IMR-90 (cell line): ENCODE measurements around the gene CNTFR. TPM values are rescaled to one million over a fixed set of nuclear protein-coding genes. Genes with fewer than 3 reads are reported as not detected.

Experiments
- ATAC-seq: fragments of 200-7000 bp; cut with Tn5 transposase; 2 replicates; pipeline ENCODE4 v1.9.1; 2020; ENCODE audit warnings: low read depth, mild to moderate bottlenecking, moderate library complexity
- BruUV-seq: library from RNA; stranded (reverse); fragments of 400-500 nt; replicated peaks from 2 replicates; lab custom pipeline; 2021; lab: Mats Ljungman, UMichigan
- CTCF ChIA-PET: fragments of 300-600 bp; formaldehyde crosslinking; extraction: SDS; loops from one replicate; lab custom pipeline; 2021; ENCODE audit warnings: antibody characterized with exemption; lab: Yijun Ruan, JAX
- POLR2A ChIA-PET: fragments of 300-600 bp; sonication (Branson Sonifier 250); formaldehyde crosslinking; loops from one replicate; lab custom pipeline; 2022; ENCODE audit warnings: antibody characterized with exemption; ENCODE audit not compliant: unreplicated experiment; lab: Charles Lee
- DNase-seq: peaks from one replicate; pipeline ENCODE4 v3.0.0; 2013
- H2AFZ ChIP-seq: replicated peaks from 2 replicates; pipeline ENCODE3; 2013; ENCODE audit warnings: low read length, mild to moderate bottlenecking; ENCODE audit not compliant: poor library complexity
- H2AK5ac ChIP-seq: 2 replicates; pipeline ENCODE4 v1.6.1; 2013; ENCODE audit warnings: low read depth, low read length, inconsistent platforms
- H2AK9ac ChIP-seq: replicated peaks from 2 replicates; pipeline ENCODE3; 2013; ENCODE audit warnings: mild to moderate bottlenecking, low read depth, low read length, moderate library complexity; ENCODE audit not compliant: poor library complexity
- H2BK120ac ChIP-seq: 2 replicates; pipeline ENCODE4 v1.6.1; 2013; ENCODE audit warnings: low read depth, low read length, inconsistent platforms
- H2BK15ac ChIP-seq: 3 replicates; pipeline ENCODE4 v1.6.1; 2013; ENCODE audit warnings: low read depth, low read length, inconsistent platforms
- H2BK20ac ChIP-seq: 2 replicates; pipeline ENCODE4 v1.6.1; 2013; ENCODE audit warnings: low read depth, mild to moderate bottlenecking, inconsistent platforms, low read length, moderate library complexity
- H2BK5ac ChIP-seq: 2 replicates; pipeline ENCODE4 v1.6.1; 2013; ENCODE audit warnings: mild to moderate bottlenecking, low read depth, low read length, inconsistent platforms; ENCODE audit not compliant: poor library complexity, severe bottlenecking
- H3K14ac ChIP-seq: replicated peaks from 2 replicates; pipeline ENCODE4 v1.6.1; 2013; ENCODE audit warnings: low read depth, low read length, inconsistent platforms
- H3K18ac ChIP-seq: 2 replicates; pipeline ENCODE4 v1.6.1; 2013; ENCODE audit warnings: low read depth, low read length, control low read depth
- H3K23ac ChIP-seq: 2 replicates; pipeline ENCODE4 v1.6.1; 2013; ENCODE audit warnings: low read depth, low read length, inconsistent platforms
- H3K27ac ChIP-seq: 2 replicates; pipeline ENCODE4 v1.5.1; 2013; ENCODE audit warnings: mild to moderate bottlenecking, control low read depth, low read length; ENCODE audit not compliant: insufficient read depth
- H3K27me3 ChIP-seq: 2 replicates; pipeline ENCODE4 v1.6.1; 2013; ENCODE audit warnings: low read length; ENCODE audit not compliant: control insufficient read depth, insufficient read depth
- H3K36me3 ChIP-seq: 2 replicates; pipeline ENCODE4 v1.6.1; 2013; ENCODE audit warnings: low read length, mixed read lengths; ENCODE audit not compliant: control insufficient read depth, insufficient read depth
- H3K4ac ChIP-seq: 2 replicates; pipeline ENCODE4 v1.6.1; 2013; ENCODE audit warnings: low read depth, low read length, inconsistent platforms
- H3K4me1 ChIP-seq: 2 replicates; pipeline ENCODE4 v1.6.1; 2013; ENCODE audit warnings: low read length, mixed read lengths; ENCODE audit not compliant: control insufficient read depth, insufficient read depth
- H3K4me2 ChIP-seq: 2 replicates; pipeline ENCODE4 v1.6.1; 2013; ENCODE audit warnings: low read depth, mild to moderate bottlenecking, control low read depth, low read length, moderate library complexity
- H3K4me3 ChIP-seq: 2 replicates; pipeline ENCODE4 v1.5.1; 2013; ENCODE audit warnings: low read depth, mild to moderate bottlenecking, control low read depth, low read length, moderate library complexity; ENCODE audit not compliant: insufficient read depth
- H3K56ac ChIP-seq: 2 replicates; pipeline ENCODE4 v1.6.1; 2013; ENCODE audit warnings: low read length, inconsistent platforms; ENCODE audit not compliant: insufficient read depth; ENCODE audit errors: extremely low read depth
- H3K79me1 ChIP-seq, 2 experiments: 2 replicates each; pipeline ENCODE4 v1.6.1; 2013; ENCODE audit warnings: low read length in 2 of 2, inconsistent platforms in 1 of 2, low read depth in 1 of 2
- H3K9ac ChIP-seq: 2 replicates; pipeline ENCODE4 v1.6.1; 2013; ENCODE audit warnings: low read depth, low read length, control low read depth
- H3K9me1 ChIP-seq: 2 replicates; pipeline ENCODE4 v1.6.1; 2013; ENCODE audit warnings: low read length, inconsistent platforms; ENCODE audit not compliant: insufficient read depth
- H3K9me3 ChIP-seq: 2 replicates; pipeline ENCODE4 v1.6.1; 2013; ENCODE audit warnings: low read length; ENCODE audit not compliant: control insufficient read depth, insufficient read depth
- H4K20me1 ChIP-seq: 2 replicates; pipeline ENCODE4 v1.6.1; 2013; ENCODE audit warnings: low read length, inconsistent platforms; ENCODE audit not compliant: insufficient read depth
- H4K5ac ChIP-seq: 2 replicates; pipeline ENCODE4 v1.6.1; 2013; ENCODE audit warnings: mild to moderate bottlenecking, low read depth, low read length, control low read depth
- H4K8ac ChIP-seq, 2 experiments: 2 replicates each; pipeline ENCODE4 v1.6.1; 2013; ENCODE audit warnings: low read depth in 2 of 2, low read length in 2 of 2, control low read depth in 1 of 2, inconsistent platforms in 1 of 2
- H4K91ac ChIP-seq: 2 replicates; pipeline ENCODE4 v1.6.1; 2013; ENCODE audit warnings: low read depth, low read length, inconsistent platforms; ENCODE audit not compliant: insufficient read depth
- BHLHE40 ChIP-seq: fragments of 150-350 bp; IDR thresholded peaks from 2 replicates; pipeline ENCODE4 v1.6.1; 2016; ENCODE audit warnings: mild to moderate bottlenecking, low read depth, low read length
- CTCF ChIP-seq: conservative IDR thresholded peaks from 2 replicates; pipeline ENCODE4 v1.5.1; 2012; ENCODE audit warnings: mild to moderate bottlenecking, low read depth, low read length, improper control_type of control experiment
- MAFK ChIP-seq: IDR thresholded peaks from 2 replicates; pipeline ENCODE4 v1.6.1; 2012; ENCODE audit warnings: low read depth, low read length, improper control_type of control experiment
- MAZ ChIP-seq: IDR thresholded peaks from 2 replicates; pipeline ENCODE4 v1.6.1; 2012; ENCODE audit warnings: low read depth, mild to moderate bottlenecking, low read length, improper control_type of control experiment, moderate library complexity, borderline replicate concordance
- NFE2L2 ChIP-seq: fragments of 150-350 bp; IDR thresholded peaks from 2 replicates; pipeline ENCODE4 v1.6.1; 2016; ENCODE audit warnings: low read depth, mild to moderate bottlenecking, low read length
- RAD21 ChIP-seq: IDR thresholded peaks from 2 replicates; pipeline ENCODE4 v1.6.1; 2012; ENCODE audit warnings: low read length, improper control_type of control experiment
- RCOR1 ChIP-seq: IDR thresholded peaks from 2 replicates; pipeline ENCODE4 v1.6.1; 2012; ENCODE audit warnings: mild to moderate bottlenecking, low read length, improper control_type of control experiment; ENCODE audit not compliant: insufficient replicate concordance
- RFX5 ChIP-seq: IDR thresholded peaks from 2 replicates; pipeline ENCODE4 v1.8.0; 2012; ENCODE audit warnings: low read depth, mild to moderate bottlenecking, low read length, moderate library complexity
- USF2 ChIP-seq: fragments of 150-350 bp; IDR thresholded peaks from 2 replicates; pipeline ENCODE4 v1.6.1; 2017; ENCODE audit warnings: mild to moderate bottlenecking, antibody characterized with exemption, low read length, low read depth
- dilution Hi-C: fragments of 300-500 bp; cut with HindIII; formaldehyde crosslinking; loops from one replicate; pipeline ENCODE4 v1.14.3; 2018; ENCODE audit warnings: low sequenced_read_pairs; ENCODE audit not compliant: unreplicated experiment
- in situ Hi-C: fragments of 300-500 bp; cut with MboI; formaldehyde crosslinking; loops from 3 replicates; pipeline ENCODE4 v1.14.3; 2019; ENCODE audit warnings: low sequenced_read_pairs, inconsistent platforms, mixed read lengths
- intact Hi-C: fragments of 100-400 bp; cut with micrococcal nuclease; formaldehyde crosslinking; loops from 2 replicates; pipeline ENCODE4 v1.10.0; 2022
- polyA plus RNA-seq, 3 experiments: library from polyadenylated mRNA; depleted of rRNA; stranded (reverse); fragments of >200 nt; gene quantifications; 2 replicates each; pipeline ENCODE4 v1.2.3, GENCODE V29; 2012; ENCODE audit warnings: low replicate concordance in 1 of 3
- total RNA-seq: library from RNA; depleted of rRNA; stranded (reverse); fragments of >200 nt; gene quantifications from 2 replicates; pipeline ENCODE4 v1.2.3, GENCODE V29; 2012

Gene CNTFR
- total and polyA plus RNA-seq, 2 of the 4 experiments (the other 2 are of a cell fraction): not detected

GRCh38 chr9:34503406-34503805 lies 86.1 kb downstream of the CNTFR start:
- intact Hi-C loops (no loop called here), dilution Hi-C loops (no loop called here), in situ Hi-C loops (no loop called here)
- Histone ChIP-seq H3K4me1 (no peaks in the 10 kb centered on the region; the same call in 1 of the 2 replicates), H4K8ac (no peak overlapping the region), H3K4ac (no peak overlapping the region), H2BK15ac (no peak overlapping the region), H2AK9ac (no peak overlapping the region), H2BK5ac (no peak overlapping the region), H3K9me3 (no peaks in the 10 kb centered on the region), H2BK20ac (no peak overlapping the region), H3K4me3 (no peak overlapping the region), H3K56ac (no peak overlapping the region), H3K23ac (no peak overlapping the region), H2AFZ (no peak overlapping the region), H3K14ac (no peak overlapping the region), H3K79me1 (no peaks in the 10 kb centered on the region), H4K91ac (no peak overlapping the region), H3K9me1 (no peaks in the 10 kb centered on the region), H3K27ac (no peak overlapping the region), H3K27me3 (peaks cover 50% of the 10 kb centered on the region), H2BK120ac (no peak overlapping the region), H4K5ac (no peak overlapping the region), H2AK5ac (no peak overlapping the region), H3K36me3 (no peaks in the 10 kb centered on the region), H3K4me2 (no peak overlapping the region), H4K20me1 (no peaks in the 10 kb centered on the region; the same call in 1 of the 2 replicates), H3K18ac (no peak overlapping the region), H3K9ac (no peak overlapping the region)
- DNase-seq: no peak
- ChIA-PET POLR2A (no interaction called here), CTCF (interaction anchor here (2.5 kb wide), 1 partner anchor 99 kb away, joined by 13 read pairs; no protein-coding TSS in a partner anchor)
- ATAC-seq: no peak
- no TSS peak for BruUV-seq
- no peak for TF ChIP-seq NFE2L2
- TF ChIP-seq RFX5: no peak
- TF ChIP-seq CTCF: no peak
- TF ChIP-seq RCOR1: no peak
- no peak for TF ChIP-seq USF2
- TF ChIP-seq MAZ: no peak
- no peak for TF ChIP-seq BHLHE40
- no peak for TF ChIP-seq RAD21
- no peak for TF ChIP-seq MAFK
